A673 (cell line): Measurements from ENCODE around the gene GAB4. TPM values are rescaled to one million over a fixed set of nuclear protein-coding genes. Genes with fewer than 3 reads are reported as not detected.
"Not testable (repeated sequence)": the region's sequence is repeated elsewhere in the genome, so short reads cannot be mapped to it uniquely, and the experiment has no call there.

ENCODE experiments used
- BruUV-seq: library from RNA; stranded (reverse); fragments of 400-500 nt; replicated peaks from 2 replicates; lab custom pipeline; 2021; lab: Mats Ljungman, UMichigan
- CTCF ChIA-PET: fragments of 300-600 bp; sonication (Branson Sonifier 250); formaldehyde crosslinking; loops from one replicate; lab custom pipeline; 2022; ENCODE audit warnings: antibody characterized with exemption; lab: Charles Lee
- POLR2A ChIA-PET: fragments of 300-600 bp; sonication (Branson Sonifier 250); formaldehyde crosslinking; loops from one replicate; lab custom pipeline; 2022; ENCODE audit warnings: antibody characterized with exemption; ENCODE audit not compliant: low non-redundant PET; lab: Charles Lee
- DNase-seq: peaks from one replicate; pipeline ENCODE4 v3.0.0-alpha.2; 2015; ENCODE audit warnings: low spot score
- H3K27ac ChIP-seq: fragments of 200-600 bp; sonication (generic); 2 replicates; pipeline ENCODE4 v1.5.1; 2016; ENCODE audit warnings: mixed run types, low read depth, mild to moderate bottlenecking, mixed read lengths, antibody characterized with exemption, low read length; ENCODE audit not compliant: poor library complexity, severe bottlenecking
- H3K27me3 ChIP-seq: fragments of 200-600 bp; sonication (generic); replicated peaks from 2 replicates; pipeline ENCODE4 v1.6.1; 2017; ENCODE audit warnings: mixed run types, low read depth, mild to moderate bottlenecking, mixed read lengths, antibody characterized with exemption, low read length; ENCODE audit not compliant: insufficient read depth, poor library complexity
- H3K36me3 ChIP-seq: fragments of 200-600 bp; sonication (generic); 2 replicates; pipeline ENCODE4 v1.6.1; 2016; ENCODE audit warnings: mixed run types, mild to moderate bottlenecking, mixed read lengths, antibody characterized with exemption, low read length; ENCODE audit not compliant: insufficient read depth, poor library complexity, severe bottlenecking
- H3K4me1 ChIP-seq: fragments of 200-600 bp; sonication (generic); 2 replicates; pipeline ENCODE4 v1.6.1; 2017; ENCODE audit warnings: mixed run types, mild to moderate bottlenecking, mixed read lengths, antibody characterized with exemption, low read length; ENCODE audit not compliant: insufficient read depth, poor library complexity, severe bottlenecking
- H3K4me3 ChIP-seq: fragments of 200-600 bp; sonication (generic); 2 replicates; pipeline ENCODE4 v1.5.1; 2016; ENCODE audit warnings: low read depth, mixed run types, mild to moderate bottlenecking, mixed read lengths, low read length; ENCODE audit not compliant: poor library complexity, severe bottlenecking
- H3K9me3 ChIP-seq: fragments of 200-600 bp; sonication (generic); 2 replicates; pipeline ENCODE4 v1.6.1; 2016; ENCODE audit warnings: mixed run types, low read depth, mild to moderate bottlenecking, mixed read lengths, antibody characterized with exemption, low read length; ENCODE audit not compliant: poor library complexity, severe bottlenecking
- CTCF ChIP-seq: fragments of 300-800, 200-600 bp; sonication (generic); conservative IDR thresholded peaks from 2 replicates; pipeline ENCODE4 v1.5.1; 2017; ENCODE audit warnings: low read depth, mild to moderate bottlenecking, antibody characterized with exemption, low read length, moderate library complexity, mixed read lengths
- EZH2 ChIP-seq: fragments of 200-600 bp; sonication (generic); IDR thresholded peaks from 2 replicates; pipeline ENCODE4 v1.6.1; 2017; ENCODE audit warnings: borderline replicate concordance, low read depth, mild to moderate bottlenecking, mixed read lengths, antibody characterized with exemption, low read length; ENCODE audit not compliant: poor library complexity, severe bottlenecking
- intact Hi-C: fragments of 100-400 bp; cut with micrococcal nuclease; formaldehyde crosslinking; loops from one replicate; pipeline ENCODE4 v1.10.0; 2022; ENCODE audit not compliant: unreplicated experiment
- total RNA-seq: library from RNA; stranded (reverse); gene quantifications from 2 replicates; pipeline ENCODE4 v1.2.3, GENCODE V29; 2021

GAB4 gene
- total RNA-seq, 1 experiment from 2014 or later = not detected

GRCh38 chr22:16922076-16922475, 85.9 kb downstream of the GAB4 start:
- no TSS peak for BruUV-seq
- Histone ChIP-seq H3K4me3 (no peak overlapping the region), H3K27ac (no peak overlapping the region), H3K36me3 (no peaks in the 10 kb centered on the region), H3K4me1 (no peaks in the 10 kb centered on the region), H3K9me3 (no peaks in the 10 kb centered on the region), H3K27me3 (peaks cover 17% of the 10 kb centered on the region)
- POLR2A ChIA-PET = no interaction called here
- intact Hi-C loops = no loop called here
- TF ChIP-seq CTCF (no peak), EZH2 (no peak)
- CTCF ChIA-PET = no interaction called here
- DNase-seq = no peak

GRCh38 chr22:16917144-16918003, 90.6 kb downstream of the GAB4 start:
- intact Hi-C loops = loop anchor here (1.0 to 5.0 kb wide), 3 partner anchors 40 to 585 kb away; no protein-coding TSS in a partner anchor
- no peak overlapping the region for H3K4me3 ChIP-seq
- ChIA-PET CTCF (interaction anchor here (3.8 kb wide), 1 partner anchor 141 kb away, joined by 22 read pairs; no protein-coding TSS in a partner anchor), POLR2A (no interaction called here)
- no peaks in the 10 kb centered on the region for H3K9me3 ChIP-seq
- TF ChIP-seq CTCF (peak; percentile 82), EZH2 (no peak)
- no peaks in the 10 kb centered on the region for H3K36me3 ChIP-seq
- no peaks in the 10 kb centered on the region for H3K4me1 ChIP-seq
- no TSS peak for BruUV-seq
- peaks cover 31% of the 10 kb centered on the region for H3K27me3 ChIP-seq
- peak; percentile 78 for DNase-seq
- no peak overlapping the region for H3K27ac ChIP-seq

GRCh38 chr22:16915701-16916100, 92.3 kb downstream of the GAB4 start:
- H3K9me3 ChIP-seq = no peaks in the 10 kb centered on the region
- H3K36me3 ChIP-seq = no peaks in the 10 kb centered on the region
- H3K27ac ChIP-seq = no peak overlapping the region
- intact Hi-C loops = loop anchor here (5.0 kb wide), 2 partner anchors 42 to 587 kb away; no protein-coding TSS in a partner anchor
- H3K4me1 ChIP-seq = no peaks in the 10 kb centered on the region
- TF ChIP-seq EZH2 (no peak), CTCF (no peak)
- H3K27me3 ChIP-seq = peaks cover 27% of the 10 kb centered on the region
- ChIA-PET CTCF (interaction anchor here (0.6 kb wide), 1 partner anchor 243 kb away, joined by 3 read pairs; no protein-coding TSS in a partner anchor), POLR2A (no interaction called here)
- no peak for DNase-seq
- no peak overlapping the region for H3K4me3 ChIP-seq
- BruUV-seq = no TSS peak

- H3K4me1 ChIP-seq, H3K9me3 ChIP-seq, BruUV-seq, DNase-seq, H3K27ac ChIP-seq, CTCF ChIA-PET, H3K4me3 ChIP-seq, H3K36me3 ChIP-seq, POLR2A ChIA-PET: not testable (repeated sequence)
- H3K27me3 ChIP-seq = peaks cover 22% of the 10 kb centered on the region
- intact Hi-C loops = loop anchor here (5.0 kb wide), 2 partner anchors 42 to 587 kb away; no protein-coding TSS in a partner anchor
Measured at GRCh38 chr22:16914911-16915310, 93.1 kb downstream of the GAB4 start.
